Activated naive CD8-positive, alpha-beta T cell treated with anti-CD3 and anti-CD28 coated beads, Interleukin-2, amount 10 ng/mL, durations not matched to agents 7 days and 5 days (primary cell): ENCODE measurements around the gene TYMS. TPM values are rescaled to one million over a fixed set of nuclear protein-coding genes. Genes with fewer than 3 reads are reported as not detected.
"Not testable (repeated sequence)": the region's sequence is repeated elsewhere in the genome, so short reads cannot be mapped to it uniquely, and the experiment has no call there.

Source experiments
- ATAC-seq: fragments of 150-1000 bp; cut with Tn5 transposase; one replicate; pipeline ENCODE4 v1.10.0; 2021; ENCODE audit warnings: low read depth, moderate library complexity
- POLR2A ChIA-PET: fragments of 350-600 bp; sonication (Branson Sonifier 250); formaldehyde crosslinking; loops from one replicate; lab custom pipeline; 2021; ENCODE audit warnings: antibody characterized with exemption; lab: Charles Lee
- DNase-seq: peaks from one replicate; pipeline ENCODE4 v3.0.0; 2021
- H3K27ac Mint-ChIP-seq: one replicate; pipeline ENCODE4 v1.8.0; 2022; ENCODE audit warnings: mild to moderate bottlenecking, mixed read lengths
- H3K27me3 Mint-ChIP-seq: one replicate; pipeline ENCODE4 v1.8.0; 2022; ENCODE audit warnings: mild to moderate bottlenecking, moderate library complexity, mixed read lengths
- H3K36me3 Mint-ChIP-seq: one replicate; pipeline ENCODE4 v1.8.0; 2021; ENCODE audit warnings: mild to moderate bottlenecking, mixed read lengths
- H3K4me1 Mint-ChIP-seq: one replicate; pipeline ENCODE4 v1.8.0; 2021; ENCODE audit warnings: mixed read lengths
- H3K4me3 Mint-ChIP-seq: one replicate; pipeline ENCODE4 v1.8.0; 2022; ENCODE audit warnings: mild to moderate bottlenecking, moderate library complexity, mixed read lengths
- H3K9me3 Mint-ChIP-seq: one replicate; pipeline ENCODE4 v1.8.0; 2021; ENCODE audit warnings: mixed read lengths
- total RNA-seq, 2 experiments: library from RNA; stranded (reverse); gene quantifications; one replicate each; pipeline ENCODE4 v1.2.3, GENCODE V29; 2021

The TYMS gene
- total RNA-seq, 2 experiments from 2014 or later, result 306 to 322 TPM

GRCh38 chr18:673769-674168 is 16.3 kb downstream of the TYMS start:
- Mint-ChIP-seq H3K27ac (no peak overlapping the region), H3K9me3 (no peaks in the 10 kb centered on the region), H3K4me1 (peaks cover 5% of the 10 kb centered on the region), H3K4me3 (no peak overlapping the region), H3K36me3 (peaks cover 21% of the 10 kb centered on the region), H3K27me3 (no peaks in the 10 kb centered on the region)
- ATAC-seq (no peak), DNase-seq (no peak)
- POLR2A ChIA-PET, result interaction anchor here (1.3 kb wide), 1 partner anchor 16 kb away, joined by 10 read pairs; the partner anchor contains the start of gene TYMS

- no peak overlapping the region for H3K4me3 Mint-ChIP-seq
- H3K36me3 Mint-ChIP-seq, result peaks cover 25% of the 10 kb centered on the region
- H3K27ac Mint-ChIP-seq, result no peak overlapping the region
- peaks cover 5% of the 10 kb centered on the region for H3K4me1 Mint-ChIP-seq
- POLR2A ChIA-PET, result interaction anchor here (1.5 kb wide), 1 partner anchor 17 kb away, joined by 4 read pairs; no protein-coding TSS in a partner anchor
- no peaks in the 10 kb centered on the region for H3K9me3 Mint-ChIP-seq
- H3K27me3 Mint-ChIP-seq, result no peaks in the 10 kb centered on the region
- ATAC-seq (no peak), DNase-seq (no peak)
These were observed 17.9 kb downstream of the TYMS start for GRCh38 chr18:675307-675706.

- peaks cover 4% of the 10 kb centered on the region for H3K4me1 Mint-ChIP-seq
- ATAC-seq (no peak), DNase-seq (no peak)
- no peaks in the 10 kb centered on the region for H3K27me3 Mint-ChIP-seq
- no peak overlapping the region for H3K4me3 Mint-ChIP-seq
- POLR2A ChIA-PET, result no interaction called here
- no peaks in the 10 kb centered on the region for H3K9me3 Mint-ChIP-seq
- H3K36me3 Mint-ChIP-seq, result peaks cover 23% of the 10 kb centered on the region
- H3K27ac Mint-ChIP-seq, result peak overlapping the region; percentile 18
These were observed 18.6 kb downstream of the TYMS start for GRCh38 chr18:676069-676468.

GRCh38 chr18:676736-677135 is 19.3 kb downstream of the TYMS start:
- Mint-ChIP-seq H3K9me3 (no peaks in the 10 kb centered on the region), H3K36me3 (peaks cover 26% of the 10 kb centered on the region), H3K27ac (peak overlapping the region; percentile 11), H3K4me3 (no peak overlapping the region), H3K4me1 (peaks cover 9% of the 10 kb centered on the region), H3K27me3 (no peaks in the 10 kb centered on the region)
- POLR2A ChIA-PET, result interaction anchor here (0.7 kb wide), 1 partner anchor 19 kb away, joined by 4 read pairs; the partner anchor contains the start of gene TYMS
- ATAC-seq (no peak), DNase-seq (no peak)

- peaks cover 29% of the 10 kb centered on the region for H3K36me3 Mint-ChIP-seq
- H3K27me3 Mint-ChIP-seq, result no peaks in the 10 kb centered on the region
- peaks cover 13% of the 10 kb centered on the region for H3K4me1 Mint-ChIP-seq
- ATAC-seq, result no peak
- no peak overlapping the region for H3K4me3 Mint-ChIP-seq
- no peak for DNase-seq
- no peak overlapping the region for H3K27ac Mint-ChIP-seq
- no peaks in the 10 kb centered on the region for H3K9me3 Mint-ChIP-seq
- POLR2A ChIA-PET, result interaction anchor here (0.7 kb wide), 1 partner anchor 19 kb away, joined by 4 read pairs; the partner anchor contains the start of gene TYMS
These were observed 19.7 kb downstream of the TYMS start for GRCh38 chr18:677145-677544.

- POLR2A ChIA-PET, result interaction anchor here (1.9 kb wide), 1 partner anchor 20 kb away, joined by 6 read pairs; no protein-coding TSS in a partner anchor
- ATAC-seq (no peak), DNase-seq (no peak)
- Mint-ChIP-seq H3K4me3 (no peak overlapping the region), H3K27ac (peak overlapping the region; percentile 56), H3K9me3 (no peaks in the 10 kb centered on the region), H3K4me1 (peaks cover 19% of the 10 kb centered on the region), H3K27me3 (no peaks in the 10 kb centered on the region), H3K36me3 (peaks cover 27% of the 10 kb centered on the region)
These were observed 20.5 kb downstream of the TYMS start for GRCh38 chr18:677951-678381.

GRCh38 chr18:678482-679182 is 21.2 kb downstream of the TYMS start:
- Mint-ChIP-seq H3K4me1 (peaks cover 19% of the 10 kb centered on the region), H3K27ac (no peak overlapping the region), H3K4me3 (no peak overlapping the region), H3K27me3 (no peaks in the 10 kb centered on the region), H3K36me3 (peaks cover 27% of the 10 kb centered on the region), H3K9me3 (no peaks in the 10 kb centered on the region)
- ATAC-seq (no peak), DNase-seq (no peak)
- POLR2A ChIA-PET, result interaction anchor here (0.7 to 1.9 kb wide), 2 partner anchors 20 to 567 kb away, joined by 4 to 6 read pairs; no protein-coding TSS in a partner anchor

GRCh38 chr18:679516-679915 is 22.1 kb downstream of the TYMS start:
- Mint-ChIP-seq H3K4me3 (no peak overlapping the region), H3K36me3 (peaks cover 27% of the 10 kb centered on the region), H3K27ac (no peak overlapping the region), H3K9me3 (no peaks in the 10 kb centered on the region), H3K27me3 (no peaks in the 10 kb centered on the region), H3K4me1 (peaks cover 19% of the 10 kb centered on the region)
- POLR2A ChIA-PET, result interaction anchor here (0.7 to 1.9 kb wide), 2 partner anchors 21 to 568 kb away, joined by 4 to 6 read pairs; no protein-coding TSS in a partner anchor
- no peak for ATAC-seq
- DNase-seq, result no peak

GRCh38 chr18:680392-680791 is 22.9 kb downstream of the TYMS start:
- H3K4me3 Mint-ChIP-seq, result no peak overlapping the region
- H3K36me3 Mint-ChIP-seq, result peaks cover 30% of the 10 kb centered on the region
- H3K9me3 Mint-ChIP-seq, result no peaks in the 10 kb centered on the region
- POLR2A ChIA-PET, result interaction anchor here (0.7 to 3.7 kb wide), 4 partner anchors 10 to 242 kb away, joined by 3 to 39 read pairs (median 4); partner anchors contain the start of gene TYMS
- peaks cover 16% of the 10 kb centered on the region for H3K4me1 Mint-ChIP-seq
- DNase-seq, result no peak
- H3K27me3 Mint-ChIP-seq, result no peaks in the 10 kb centered on the region
- ATAC-seq, result no peak
- H3K27ac Mint-ChIP-seq, result peak overlapping the region; percentile 82

- H3K4me3 Mint-ChIP-seq, result peak overlapping the region; percentile 72
These were observed 24.5 kb downstream of the TYMS start for GRCh38 chr18:681985-682384.

GRCh38 chr18:682416-682815 is 25.0 kb downstream of the TYMS start:
- Mint-ChIP-seq H3K4me3 (peak overlapping the region; percentile 64), H3K27ac (peak overlapping the region; percentile 94), H3K36me3 (peaks cover 34% of the 10 kb centered on the region), H3K4me1 (peaks cover 18% of the 10 kb centered on the region)
- ATAC-seq, H3K9me3 Mint-ChIP-seq, DNase-seq, H3K27me3 Mint-ChIP-seq: not testable (repeated sequence)
- POLR2A ChIA-PET, result interaction anchor here (0.6 to 3.7 kb wide), 7 partner anchors 12 to 148 kb away, joined by 3 to 39 read pairs (median 4); partner anchors contain the start of gene TYMS

More at GRCh38 chr18:681985-682384, 24.5 kb downstream of the TYMS start:
- no peaks in the 10 kb centered on the region for H3K9me3 Mint-ChIP-seq
- H3K36me3 Mint-ChIP-seq, result peaks cover 34% of the 10 kb centered on the region
- ATAC-seq (peak; percentile 99), DNase-seq (peak; percentile 44)
- no peaks in the 10 kb centered on the region for H3K27me3 Mint-ChIP-seq
- peak overlapping the region; percentile 94 for H3K27ac Mint-ChIP-seq
- POLR2A ChIA-PET, result interaction anchor here (0.7 to 3.7 kb wide), 7 partner anchors 11 to 148 kb away, joined by 3 to 39 read pairs (median 4); partner anchors contain the start of genes ENOSF1 and TYMS
- peaks cover 18% of the 10 kb centered on the region for H3K4me1 Mint-ChIP-seq

- no peak for DNase-seq
- POLR2A ChIA-PET, result interaction anchor here (0.6 to 3.7 kb wide), 3 partner anchors 24 to 130 kb away, joined by 3 to 39 read pairs (median 5); partner anchors contain the start of gene TYMS
- Mint-ChIP-seq H3K27ac (peak overlapping the region; percentile 94), H3K4me3 (no peak overlapping the region), H3K27me3 (no peaks in the 10 kb centered on the region), H3K9me3 (no peaks in the 10 kb centered on the region), H3K4me1 (peaks cover 18% of the 10 kb centered on the region), H3K36me3 (peaks cover 35% of the 10 kb centered on the region)
- no peak for ATAC-seq
These were observed 25.4 kb downstream of the TYMS start for GRCh38 chr18:682833-683232.

GRCh38 chr18:683531-683930 is 26.1 kb downstream of the TYMS start:
- ATAC-seq (no peak), DNase-seq (no peak)
- Mint-ChIP-seq H3K9me3 (no peaks in the 10 kb centered on the region), H3K27ac (no peak overlapping the region), H3K4me3 (no peak overlapping the region), H3K4me1 (peaks cover 18% of the 10 kb centered on the region), H3K36me3 (peaks cover 35% of the 10 kb centered on the region), H3K27me3 (no peaks in the 10 kb centered on the region)
- POLR2A ChIA-PET, result interaction anchor here (3.7 kb wide), 1 partner anchor 25 kb away, joined by 39 read pairs; the partner anchor contains the start of gene TYMS
